Left forelimb (tissue), 1 donor: ENCODE data around the gene TMED5.
"Not testable (repeated sequence)": the region's sequence is repeated elsewhere in the genome, so short reads cannot be mapped to it uniquely, and the experiment has no call there.

ENCODE experiments used
- DNase-seq: peaks from one replicate; pipeline ENCODE4 v3.0.0-alpha.2; 2018; ENCODE audit warnings: low spot score

The TMED5 gene

DNA sequence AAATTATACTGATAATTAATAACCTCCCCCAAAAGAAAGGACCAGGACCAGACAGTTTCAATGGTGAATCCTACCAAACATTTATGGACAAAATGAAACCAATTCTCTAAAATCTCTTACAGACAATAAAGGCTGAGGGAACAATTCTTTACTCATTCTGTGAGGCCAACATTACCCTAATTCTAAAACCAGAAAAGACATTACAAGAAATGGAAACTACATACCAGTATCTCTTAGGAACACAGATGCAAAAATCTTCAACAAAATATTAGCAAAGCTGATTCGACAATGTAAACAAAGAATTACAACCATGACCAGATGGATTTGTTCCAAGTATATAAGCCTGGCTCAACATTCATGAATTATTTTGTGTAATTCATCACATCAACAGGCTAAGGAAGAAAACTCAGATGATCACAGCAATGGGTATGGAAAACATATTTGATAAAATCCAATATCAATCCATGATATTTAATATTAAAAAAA lies 8.6 kb downstream of the TMED5 start:
- DNase-seq = no peak

GRCh38 chr1:93170141-93170678 lies 10.0 kb downstream of the TMED5 start:
- DNase-seq = not testable (repeated sequence)

GRCh38 chr1:93167006-93167405 lies 13.2 kb downstream of the TMED5 start:
- no peak for DNase-seq

- DNase-seq = not testable (repeated sequence)
Measured at GRCh38 chr1:93165895-93166294, 14.3 kb downstream of the TMED5 start.

DNA sequence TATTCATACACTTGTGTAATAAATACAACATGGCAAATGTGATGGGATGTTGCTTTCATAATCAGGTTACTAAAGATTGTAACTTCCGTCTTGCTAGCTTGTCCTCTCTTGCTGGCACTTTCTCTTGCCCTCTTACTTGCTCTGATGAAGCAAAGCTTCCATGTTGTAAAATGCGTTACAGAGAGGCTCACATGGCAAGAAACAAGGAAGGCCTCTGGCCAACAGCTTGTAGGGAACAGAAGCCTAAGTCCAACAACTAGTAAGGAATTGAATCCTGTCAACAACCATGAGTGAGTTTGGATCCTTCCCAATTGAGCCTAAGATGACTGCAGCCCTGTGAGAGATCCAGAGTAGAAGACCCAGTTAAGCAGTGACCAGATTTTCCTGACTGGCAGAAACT lies 15.4 kb downstream of the TMED5 start:
- no peak for DNase-seq

DNA sequence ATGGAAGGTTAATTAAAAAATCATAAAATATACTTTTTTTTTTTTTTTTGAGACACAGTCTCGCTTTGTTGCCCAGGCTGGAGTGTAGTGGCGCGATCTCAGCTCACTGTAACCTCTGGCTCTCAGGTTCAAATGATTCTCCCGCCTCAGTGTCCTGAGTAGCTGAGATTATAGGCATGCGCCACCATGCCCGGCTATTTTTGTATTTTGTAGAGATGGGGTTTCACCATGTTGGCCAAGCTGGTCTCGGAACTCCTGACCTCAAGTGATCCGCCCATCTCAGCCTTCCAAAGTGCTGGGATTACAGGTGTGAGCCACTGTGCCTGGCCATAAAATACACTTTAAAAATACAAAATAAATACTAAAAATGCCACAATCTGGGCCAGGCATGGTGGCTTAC lies 16.9 kb downstream of the TMED5 start:
- not testable (repeated sequence) for DNase-seq

GRCh38 chr1:93159337-93159736 lies 20.9 kb downstream of the TMED5 start:
- no peak for DNase-seq

DNA sequence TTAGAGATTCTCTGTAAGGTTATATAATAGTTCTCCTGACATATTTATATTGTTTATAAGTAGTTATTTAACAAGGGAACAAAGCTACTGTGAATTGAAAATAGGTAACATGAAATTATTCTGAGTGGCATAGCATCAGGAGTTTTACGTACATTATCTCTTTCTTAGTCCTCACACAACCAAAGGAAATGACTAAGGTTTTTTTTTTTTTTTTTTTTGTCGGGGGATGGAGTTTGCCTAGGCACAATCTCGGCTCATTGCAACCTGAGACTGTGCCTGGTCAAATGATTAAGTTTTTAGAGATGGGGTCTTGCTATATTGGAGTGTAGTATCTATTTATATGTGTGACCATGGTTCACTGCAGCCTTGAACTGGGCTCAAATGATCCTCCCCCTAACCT lies 24.9 kb downstream of the TMED5 start:
- DNase-seq = no peak

- DNase-seq = no peak
Measured at GRCh38 chr1:93154898-93155297, 25.3 kb downstream of the TMED5 start.

DNA sequence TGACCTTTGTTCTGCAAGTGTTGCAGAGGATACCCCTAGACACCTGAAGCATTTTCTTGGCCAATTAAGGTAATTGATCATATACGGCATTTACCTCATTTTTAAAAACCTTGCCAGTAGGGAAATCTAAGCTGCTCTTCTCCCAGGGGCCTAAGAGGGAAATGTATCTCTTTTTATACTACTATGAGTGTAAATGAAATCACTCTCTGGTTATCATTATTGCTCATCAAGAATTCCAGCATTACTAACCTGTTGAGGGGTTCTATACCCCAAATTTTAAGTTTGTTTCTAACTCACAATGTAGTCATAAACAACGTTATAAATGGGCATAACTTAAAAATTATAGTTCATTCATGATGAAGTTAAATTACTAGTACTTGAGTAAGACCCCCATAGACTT lies 27.4 kb downstream of the TMED5 start:
- no peak for DNase-seq

DNA sequence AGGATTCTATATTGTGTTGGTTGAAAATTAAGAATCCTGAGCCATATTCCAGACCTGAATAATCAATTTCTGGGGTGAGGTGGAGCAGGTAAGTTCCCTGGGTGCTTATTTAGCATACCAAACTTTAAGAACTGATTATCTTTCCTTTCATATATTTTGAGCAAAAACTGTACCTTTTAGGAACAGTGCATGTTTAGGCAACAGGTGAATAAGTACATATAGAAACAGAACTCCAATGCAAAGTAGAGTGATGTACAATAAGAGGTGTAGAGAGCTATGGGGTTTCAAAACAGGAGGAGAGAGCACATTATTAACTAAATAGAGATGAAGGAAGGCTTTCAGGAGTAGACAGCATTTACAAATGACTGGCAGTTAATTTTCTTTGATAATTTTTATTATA lies 28.7 kb downstream of the TMED5 start:
- DNase-seq = no peak

- no peak for DNase-seq
Measured at GRCh38 chr1:93150729-93151128, 29.5 kb downstream of the TMED5 start.

- DNase-seq = no peak
Measured at GRCh38 chr1:93148001-93148400, 32.2 kb downstream of the TMED5 start.

DNA sequence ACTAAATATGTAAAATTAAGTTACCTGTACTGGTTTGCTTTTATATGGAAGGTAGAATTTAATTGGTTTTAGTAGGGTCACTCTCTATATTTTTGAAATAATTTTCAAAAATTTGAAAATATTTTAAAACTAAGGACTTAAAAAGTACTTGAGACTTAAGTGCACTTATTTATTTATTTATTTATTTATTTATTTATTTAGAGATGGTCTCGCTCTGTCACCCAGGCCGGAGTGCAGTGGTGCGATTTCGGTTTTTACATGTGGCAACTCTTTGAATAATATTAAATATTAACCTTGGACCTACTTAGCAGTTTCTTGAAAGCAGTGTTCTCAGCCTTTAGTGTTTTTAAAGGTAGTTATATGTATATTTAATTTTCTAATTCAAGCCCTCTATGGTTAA lies 36.4 kb downstream of the TMED5 start:
- DNase-seq = no peak

DNA sequence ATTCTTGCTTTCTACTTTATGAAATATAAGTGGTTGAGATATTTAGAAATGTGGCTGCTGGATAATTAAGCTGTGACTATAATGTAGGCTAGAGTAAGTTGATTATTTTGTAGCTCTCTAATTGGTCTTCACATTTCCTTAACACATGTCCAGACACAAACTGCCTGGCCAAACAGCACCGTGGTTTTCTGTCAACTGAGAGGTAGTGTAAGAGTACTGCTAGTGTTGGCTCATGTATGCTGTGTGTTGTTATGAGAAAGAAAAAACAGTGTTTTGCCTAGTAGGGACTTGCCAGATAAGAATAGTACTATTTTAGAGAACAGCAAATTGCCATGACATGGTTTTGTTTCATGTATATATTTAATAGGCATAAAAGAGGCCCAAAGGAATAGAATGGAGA lies 37.1 kb downstream of the TMED5 start:
- DNase-seq = no peak

GRCh38 chr1:93142161-93142560 lies 38.1 kb downstream of the TMED5 start:
- no peak for DNase-seq

- no peak for DNase-seq
Measured at GRCh38 chr1:93140106-93140505, 40.1 kb downstream of the TMED5 start.

DNA sequence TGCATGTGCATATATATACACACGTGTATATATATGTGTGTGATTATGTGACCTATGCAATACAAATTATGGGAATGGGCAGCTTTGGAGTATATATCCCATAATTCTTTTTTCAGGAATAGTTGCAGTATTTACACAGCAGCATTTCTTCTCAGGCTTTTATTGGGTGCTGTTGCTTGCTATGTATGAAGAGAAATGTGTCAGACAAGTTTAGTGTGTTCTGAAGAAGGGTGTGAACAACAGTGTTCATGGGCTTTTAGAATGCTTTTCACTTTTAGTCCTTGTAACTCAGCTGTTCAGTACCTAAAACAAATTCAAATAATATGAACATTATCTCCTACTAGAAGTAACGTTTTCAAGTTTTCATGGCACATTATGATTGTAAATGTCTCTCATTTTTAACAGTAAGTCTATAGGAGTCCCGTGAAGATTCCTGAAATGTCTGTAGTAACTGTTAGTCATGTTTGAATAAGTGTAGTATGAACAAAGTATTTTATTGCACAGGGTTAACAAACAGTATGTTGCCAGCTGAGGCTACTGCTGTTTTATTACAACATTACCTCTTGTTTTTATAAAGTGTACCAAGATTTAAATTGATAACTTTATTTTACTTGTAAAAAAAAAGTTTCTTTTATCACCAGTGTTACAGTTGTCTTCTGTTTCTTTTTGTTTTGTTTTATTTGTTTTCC lies 42.5 kb downstream of the TMED5 start:
- DNase-seq = no peak

- DNase-seq = no peak
Measured at GRCh38 chr1:93136445-93136844, 43.8 kb downstream of the TMED5 start.

DNA sequence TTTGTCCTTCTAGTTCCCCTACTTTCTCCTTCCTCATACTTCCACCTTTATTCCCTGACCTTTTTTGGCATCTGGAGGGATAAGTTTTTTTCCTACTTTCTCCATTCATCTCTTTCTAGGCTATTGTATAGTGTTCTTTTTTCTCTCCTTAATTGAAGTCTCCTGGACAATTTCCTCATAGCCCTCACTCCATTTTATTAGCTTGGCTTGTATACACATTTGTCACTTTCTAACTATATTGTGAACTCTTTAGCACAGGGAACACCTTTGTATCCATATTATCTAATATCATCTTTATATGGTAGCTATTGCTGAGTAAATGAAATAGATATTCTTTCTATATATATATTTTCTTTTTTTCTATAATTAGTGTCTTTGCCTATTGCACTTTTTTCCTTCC lies 47.6 kb downstream of the TMED5 start:
- DNase-seq = no peak

DNA sequence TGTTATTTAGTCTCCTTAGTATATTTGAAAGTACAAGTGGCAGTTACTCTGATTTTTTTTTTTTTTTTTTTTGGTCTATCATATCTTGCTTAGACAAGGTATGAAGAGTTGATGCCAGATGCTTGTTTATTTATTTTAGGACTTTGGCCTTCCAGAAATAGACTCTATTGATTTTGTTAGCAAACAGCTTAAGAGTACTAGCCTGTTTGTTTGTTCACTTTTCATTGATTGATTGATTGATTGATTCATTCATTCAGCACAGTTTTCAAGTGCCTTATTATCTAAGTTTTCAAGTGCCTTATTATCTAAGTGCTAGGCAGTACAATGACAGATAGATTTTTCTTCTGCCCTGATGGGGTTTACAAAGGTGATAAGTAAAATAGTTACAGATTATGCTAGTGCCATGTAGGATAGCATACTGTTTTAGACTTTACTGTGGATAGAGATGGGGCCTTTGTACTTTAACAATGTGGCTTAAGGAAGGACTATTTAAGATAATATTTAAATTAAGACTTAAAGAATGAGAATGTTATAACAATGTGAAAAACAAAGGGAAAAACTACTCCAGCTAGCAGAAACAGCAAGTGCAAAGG lies 50.6 kb downstream of the TMED5 start:
- DNase-seq = no peak

- DNase-seq = no peak
Measured at GRCh38 chr1:93124556-93125355, 55.5 kb downstream of the TMED5 start.
